Measurements from ENCODE around the gene RHOB. TPM values are rescaled to one million over a fixed set of nuclear protein-coding genes. Genes with fewer than 3 reads are reported as not detected.

The RHOB gene
- polyA plus RNA-seq, 1 donor from 2014 or later: 205 TPM

DNA sequence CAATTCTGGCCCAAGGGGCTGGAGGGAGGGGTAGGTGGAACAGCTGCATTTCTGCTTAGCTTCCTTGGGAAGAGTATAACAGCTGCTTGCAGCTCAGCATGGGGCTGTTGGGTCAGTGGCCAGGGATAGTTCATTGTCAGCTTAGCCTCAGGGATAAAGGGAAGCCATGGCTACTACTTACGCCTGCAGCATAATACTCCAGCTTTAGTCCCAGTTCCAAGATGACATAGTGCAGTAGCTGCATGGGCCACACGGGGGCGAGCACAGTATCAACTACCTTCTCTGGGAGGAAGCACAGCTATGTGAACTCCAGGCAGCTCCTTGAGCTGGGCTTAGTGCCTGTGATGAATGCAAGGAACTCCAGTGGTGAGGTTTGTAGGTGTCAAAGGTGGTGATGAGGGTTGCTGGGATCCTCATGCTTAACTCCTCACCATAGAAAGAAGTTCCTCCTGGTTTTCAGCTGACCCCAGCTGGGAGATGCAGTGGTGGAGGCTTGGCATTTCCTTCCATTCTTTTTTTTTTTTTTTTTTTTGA is 35.4 kb upstream of the RHOB start:
- Histone ChIP-seq H4K20me1 (ENCODE audit: insufficient read depth) (no peaks in the 10 kb centered on the region), H2AFZ (ENCODE audit: low read depth, low read length) (no peak overlapping the region), H3K79me2 (replicated peaks; ENCODE audit: insufficient read depth, low read length) (no peaks in the 10 kb centered on the region), H3K4me3 (ENCODE audit: low read length) (no peak overlapping the region), H3K4me2 (ENCODE audit: low read length) (no peak overlapping the region), H3K9me3 (ENCODE audit: low read length) (peaks cover 4% of the 10 kb centered on the region), H3K27me3 (ENCODE audit: insufficient read depth, low read depth, low read length) (no peaks in the 10 kb centered on the region), H3K9ac (ENCODE audit: low read length) (no peak overlapping the region), H3K9me2 (ENCODE audit: insufficient read depth, low read length) (no peaks in the 10 kb centered on the region), H3K27ac (ENCODE audit: low read length) (no peak overlapping the region), H3K36me3 (ENCODE audit: insufficient read depth, low read length) (no peaks in the 10 kb centered on the region), H3F3A (ENCODE audit: insufficient read depth, low read length, poor library complexity, severe bottlenecking) (no peaks in the 10 kb centered on the region)
- TF ChIP-seq SMC3 (conservative IDR thresholded peaks at IDR 0.05; ENCODE audit: poor library complexity) (peak; percentile 25), RAD21 (conservative IDR thresholded peaks at IDR 0.05) (peak; percentile 15), CTCF (IDR thresholded peaks at IDR 0.05; ENCODE audit: poor library complexity, severe bottlenecking) (peak; percentile 42)
- TF ChIP-seq, protein P1, sequence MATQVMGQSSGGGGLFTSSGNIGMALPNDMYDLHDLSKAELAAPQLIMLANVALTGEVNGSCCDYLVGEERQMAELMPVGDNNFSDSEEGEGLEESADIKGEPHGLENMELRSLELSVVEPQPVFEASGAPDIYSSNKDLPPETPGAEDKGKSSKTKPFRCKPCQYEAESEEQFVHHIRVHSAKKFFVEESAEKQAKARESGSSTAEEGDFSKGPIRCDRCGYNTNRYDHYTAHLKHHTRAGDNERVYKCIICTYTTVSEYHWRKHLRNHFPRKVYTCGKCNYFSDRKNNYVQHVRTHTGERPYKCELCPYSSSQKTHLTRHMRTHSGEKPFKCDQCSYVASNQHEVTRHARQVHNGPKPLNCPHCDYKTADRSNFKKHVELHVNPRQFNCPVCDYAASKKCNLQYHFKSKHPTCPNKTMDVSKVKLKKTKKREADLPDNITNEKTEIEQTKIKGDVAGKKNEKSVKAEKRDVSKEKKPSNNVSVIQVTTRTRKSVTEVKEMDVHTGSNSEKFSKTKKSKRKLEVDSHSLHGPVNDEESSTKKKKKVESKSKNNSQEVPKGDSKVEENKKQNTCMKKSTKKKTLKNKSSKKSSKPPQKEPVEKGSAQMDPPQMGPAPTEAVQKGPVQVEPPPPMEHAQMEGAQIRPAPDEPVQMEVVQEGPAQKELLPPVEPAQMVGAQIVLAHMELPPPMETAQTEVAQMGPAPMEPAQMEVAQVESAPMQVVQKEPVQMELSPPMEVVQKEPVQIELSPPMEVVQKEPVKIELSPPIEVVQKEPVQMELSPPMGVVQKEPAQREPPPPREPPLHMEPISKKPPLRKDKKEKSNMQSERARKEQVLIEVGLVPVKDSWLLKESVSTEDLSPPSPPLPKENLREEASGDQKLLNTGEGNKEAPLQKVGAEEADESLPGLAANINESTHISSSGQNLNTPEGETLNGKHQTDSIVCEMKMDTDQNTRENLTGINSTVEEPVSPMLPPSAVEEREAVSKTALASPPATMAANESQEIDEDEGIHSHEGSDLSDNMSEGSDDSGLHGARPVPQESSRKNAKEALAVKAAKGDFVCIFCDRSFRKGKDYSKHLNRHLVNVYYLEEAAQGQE (IDR thresholded peaks at IDR 0.05; ENCODE audit: borderline replicate concordance): no peak

DNA sequence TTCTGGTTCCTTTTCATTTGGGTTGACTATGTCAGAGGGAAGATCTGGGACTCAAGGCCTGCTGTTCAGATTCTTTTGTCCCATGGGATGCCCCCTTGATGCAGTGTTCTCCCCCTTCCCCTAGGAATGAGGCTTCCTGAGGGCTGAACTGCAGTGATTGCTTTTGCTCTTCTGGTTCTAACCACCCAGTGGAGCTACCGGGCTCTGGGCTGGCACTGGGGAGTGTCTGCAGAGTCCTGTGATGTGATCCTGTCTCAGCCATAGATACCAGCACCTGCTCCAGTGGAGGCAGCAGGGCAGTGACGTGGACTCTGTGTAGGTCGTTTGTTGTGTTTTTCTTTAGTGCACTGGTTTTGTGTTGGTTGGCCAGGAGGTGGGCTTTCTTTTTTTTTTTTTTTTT is 32.1 kb upstream of the RHOB start:
- H3K4me3 ChIP-seq (ENCODE audit: low read length): no peak overlapping the region
- H4K20me1 ChIP-seq (ENCODE audit: insufficient read depth): no peaks in the 10 kb centered on the region
- no peaks in the 10 kb centered on the region for H3K79me2 ChIP-seq (replicated peaks; ENCODE audit: insufficient read depth, low read length)
- H3K9me2 ChIP-seq (ENCODE audit: insufficient read depth, low read length): no peaks in the 10 kb centered on the region
- no peak overlapping the region for H3K9ac ChIP-seq (ENCODE audit: low read length)
- peaks cover 3% of the 10 kb centered on the region for H3K9me3 ChIP-seq (ENCODE audit: low read length)
- no peaks in the 10 kb centered on the region for H3K27me3 ChIP-seq (ENCODE audit: insufficient read depth, low read depth, low read length)
- no peak overlapping the region for H2AFZ ChIP-seq (ENCODE audit: low read depth, low read length)
- no peaks in the 10 kb centered on the region for H3F3A ChIP-seq (ENCODE audit: insufficient read depth, low read length, poor library complexity, severe bottlenecking)
- H3K27ac ChIP-seq (ENCODE audit: low read length): no peak overlapping the region
- no peak overlapping the region for H3K4me2 ChIP-seq (ENCODE audit: low read length)
- H3K36me3 ChIP-seq (ENCODE audit: insufficient read depth, low read length): no peaks in the 10 kb centered on the region
- TF ChIP-seq MXI1 (conservative IDR thresholded peaks at IDR 0.05; ENCODE audit: poor library complexity, severe bottlenecking): no peak
- TF ChIP-seq POLR2AphosphoS5 (IDR thresholded peaks at IDR 0.05): no peak
- no peak for TF ChIP-seq SMC3 (conservative IDR thresholded peaks at IDR 0.05; ENCODE audit: poor library complexity)
- TF ChIP-seq TAF1 (IDR thresholded peaks at IDR 0.05; ENCODE audit: low read depth): no peak
- no peak for TF ChIP-seq RAD21 (conservative IDR thresholded peaks at IDR 0.05)
- no peak for TF ChIP-seq EZH2 (IDR thresholded peaks at IDR 0.05; ENCODE audit: borderline replicate concordance, insufficient read depth, low read length, poor library complexity, severe bottlenecking)
- TF ChIP-seq CTCF (IDR thresholded peaks at IDR 0.05; ENCODE audit: poor library complexity, severe bottlenecking): no peak
- TF ChIP-seq, protein P1 (IDR thresholded peaks at IDR 0.05; ENCODE audit: borderline replicate concordance): no peak
- no peak for TF ChIP-seq EP300 (conservative IDR thresholded peaks at IDR 0.05; ENCODE audit: poor library complexity, severe bottlenecking)
